Measurements from ENCODE around the gene C5orf46. TPM values are rescaled to one million over a fixed set of nuclear protein-coding genes. Genes with fewer than 3 reads are reported as not detected.

C5orf46 gene
- total and polyA plus RNA-seq, 9 donors, result not detected

DNA sequence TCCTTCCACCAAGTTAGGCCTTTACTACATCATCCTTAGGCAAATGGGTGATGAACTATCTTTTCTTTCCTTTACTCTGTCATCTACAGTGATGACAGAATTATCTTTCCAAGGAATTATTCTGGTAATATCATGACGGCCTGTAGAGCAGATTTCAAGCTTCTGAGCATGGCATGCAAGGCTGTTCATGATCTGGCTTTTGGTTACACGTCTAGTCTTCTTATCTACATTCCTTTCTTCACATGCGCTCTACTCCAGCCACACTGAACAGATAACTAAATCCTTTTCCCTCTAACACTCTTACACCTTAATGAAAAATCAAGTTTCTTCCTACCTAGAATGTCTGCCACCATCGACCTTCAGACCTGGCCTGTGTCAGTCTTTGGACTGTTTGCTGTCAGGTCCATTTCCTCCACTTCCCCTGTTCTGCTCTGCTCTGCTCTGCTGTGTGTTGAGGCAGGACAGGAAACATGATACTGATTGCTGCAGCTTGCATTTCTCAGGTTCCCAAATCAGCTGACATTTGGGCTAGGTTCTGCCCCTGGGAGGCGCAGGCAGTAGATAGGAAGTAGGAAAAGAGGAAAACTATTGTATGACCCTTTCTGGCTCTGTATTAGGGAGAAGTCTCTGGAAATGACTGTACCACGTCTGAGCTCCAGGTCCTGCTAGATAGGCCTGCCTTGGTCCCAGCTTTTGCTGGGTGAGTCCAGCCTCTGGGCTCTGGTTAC is 23.6 kb downstream of the C5orf46 start:
- no peaks in the 10 kb centered on the region for H3K27me3 ChIP-seq
- intact Hi-C loops (cut with DNase I), result no loop called here
- no peak overlapping the region for H3K4me3 ChIP-seq
- no peak overlapping the region for H3K27ac ChIP-seq
- no peaks in the 10 kb centered on the region for H3K9me3 ChIP-seq
- TF ChIP-seq EP300 (IDR thresholded peaks at IDR 0.05), result no peak
- TF ChIP-seq POLR2A (IDR thresholded peaks at IDR 0.05), result no peak
- no peak for TF ChIP-seq CTCF (IDR thresholded peaks at IDR 0.05)
- H3K36me3 ChIP-seq, result no peaks in the 10 kb centered on the region
- no peaks in the 10 kb centered on the region for H3K4me1 ChIP-seq (ENCODE audit: insufficient read depth)
- no peak for DNase-seq
- WGBS, 3 donors, result 36 to 50% (median 38%) methylated on average over 6 of the region's 6 CpGs

DNA sequence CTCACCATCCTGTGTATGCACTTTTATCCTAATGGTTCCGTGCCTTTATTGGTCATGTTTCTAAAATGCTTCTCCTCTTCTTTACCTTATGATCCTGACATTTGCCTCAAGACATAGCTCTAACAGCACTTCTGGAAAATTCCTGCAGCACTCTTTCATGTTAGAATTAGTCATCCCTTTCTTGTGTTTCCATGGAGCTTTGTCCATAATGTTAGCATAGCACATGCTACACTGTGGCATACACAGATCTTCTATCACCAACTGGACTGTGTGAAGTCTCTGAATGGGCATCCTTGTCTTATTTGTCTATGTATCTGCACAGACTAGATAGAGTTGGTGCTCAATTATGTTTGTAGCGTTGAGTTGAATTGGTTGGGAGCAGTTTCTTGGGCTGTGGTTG is 25.9 kb downstream of the C5orf46 start:
- no peak overlapping the region for H3K4me3 ChIP-seq
- no peak for DNase-seq
- H3K36me3 ChIP-seq, result no peaks in the 10 kb centered on the region
- TF ChIP-seq EP300 (IDR thresholded peaks at IDR 0.05) (no peak), CTCF (IDR thresholded peaks at IDR 0.05) (no peak), POLR2A (IDR thresholded peaks at IDR 0.05) (no peak)
- H3K9me3 ChIP-seq, result no peaks in the 10 kb centered on the region
- WGBS, 3 donors, result 87 to 90% (median 90%) methylated on average over 2 of the region's 2 CpGs
- no peaks in the 10 kb centered on the region for H3K27me3 ChIP-seq
- intact Hi-C loops (cut with DNase I), result no loop called here
- H3K27ac ChIP-seq, result no peak overlapping the region
- H3K4me1 ChIP-seq (ENCODE audit: insufficient read depth), result no peaks in the 10 kb centered on the region

DNA sequence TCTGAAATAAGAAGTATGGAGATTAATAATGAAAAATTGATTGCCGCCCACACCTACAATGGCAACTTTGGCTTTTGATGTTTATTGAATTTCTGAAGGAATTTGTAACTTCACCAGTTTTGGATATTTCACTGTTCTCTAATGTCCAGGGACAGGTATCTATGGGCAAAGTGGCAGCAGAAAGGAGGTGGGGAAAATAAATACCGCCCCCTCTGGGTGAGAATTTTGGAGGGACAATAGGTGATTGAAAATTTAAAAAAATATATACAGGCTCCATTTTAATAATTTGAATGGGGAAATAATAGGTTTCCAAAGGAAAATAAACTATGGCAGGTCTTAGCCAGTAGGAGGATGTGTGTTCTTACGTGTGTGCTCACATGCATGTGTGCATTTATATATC is 26.6 kb downstream of the C5orf46 start:
- no peak for DNase-seq
- H3K36me3 ChIP-seq, result no peaks in the 10 kb centered on the region
- TF ChIP-seq EP300 (IDR thresholded peaks at IDR 0.05) (no peak), CTCF (IDR thresholded peaks at IDR 0.05) (no peak), POLR2A (IDR thresholded peaks at IDR 0.05) (no peak)
- H3K4me3 ChIP-seq, result no peak overlapping the region
- no peaks in the 10 kb centered on the region for H3K4me1 ChIP-seq (ENCODE audit: insufficient read depth)
- 87 to 95% (median 91%) methylated on average over 3 of the region's 3 CpGs for WGBS, 3 donors
- intact Hi-C loops (cut with DNase I), result no loop called here
- no peak overlapping the region for H3K27ac ChIP-seq
- no peaks in the 10 kb centered on the region for H3K27me3 ChIP-seq
- no peaks in the 10 kb centered on the region for H3K9me3 ChIP-seq

DNA sequence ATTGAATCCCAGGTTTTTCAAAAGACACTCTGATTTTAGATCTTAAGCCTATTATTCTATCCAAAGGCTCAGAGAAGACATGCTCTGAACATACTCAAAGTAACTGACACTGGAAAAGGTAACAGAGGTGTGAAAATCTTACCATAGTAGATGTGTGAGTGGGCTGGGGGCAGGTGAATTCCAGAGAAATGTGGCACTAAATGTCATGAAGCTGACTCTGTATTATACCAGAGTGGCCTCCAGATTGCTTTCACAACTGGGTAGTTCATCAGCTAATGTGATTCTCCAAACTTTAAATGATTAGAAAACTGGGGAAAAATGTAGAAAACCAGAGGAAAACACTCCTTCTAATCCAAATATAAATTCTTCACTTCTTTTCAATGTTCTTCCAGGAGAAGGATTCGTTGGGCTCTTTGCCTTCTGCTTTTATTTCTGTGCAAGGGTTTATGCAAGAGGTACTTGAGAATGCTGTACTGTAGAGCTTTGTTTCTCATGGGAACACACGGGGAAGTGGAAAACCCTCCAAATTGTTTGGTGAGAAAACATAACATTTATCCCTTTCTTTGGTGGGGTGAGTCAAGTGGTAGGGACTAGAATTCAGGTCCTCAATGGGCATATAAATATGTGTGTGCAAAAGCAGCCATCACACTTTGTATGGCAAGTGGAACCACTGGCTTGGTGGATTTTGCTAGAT is 28.1 kb downstream of the C5orf46 start, which contains the start of gene SCGB3A2:
Gene SCGB3A2, plus strand, starts transcription at position 646 of the 694 bp plus-strand sequence. CDS start 93 bp downstream, outside the sequence.
- no peak within 1 kb of the TSS for H3K27ac ChIP-seq
- no peaks in the 10 kb centered on the region for H3K9me3 ChIP-seq
- H3K36me3 ChIP-seq, result no peaks in the 10 kb centered on the region
- no peak for DNase-seq
- intact Hi-C loops (cut with DNase I), result no loop called here
- no peak for TF ChIP-seq POLR2A (IDR thresholded peaks at IDR 0.05)
- no peak within 1 kb of the TSS for H3K4me3 ChIP-seq
- H3K4me1 ChIP-seq (ENCODE audit: insufficient read depth), result no peaks in the 10 kb centered on the region
- 52 to 64% (median 58%) methylated on average over 2 of the region's 2 CpGs for WGBS, 3 donors
- H3K27me3 ChIP-seq, result no peaks in the 10 kb centered on the region

GRCh38 chr5:147876626-147877025 is 29.7 kb downstream of the C5orf46 start:
- 67 to 92% (median 79%) methylated on average over 2 of the region's 2 CpGs for WGBS, 3 donors
- no peak overlapping the region for H3K4me3 ChIP-seq
- no peaks in the 10 kb centered on the region for H3K4me1 ChIP-seq (ENCODE audit: insufficient read depth)
- TF ChIP-seq EP300 (IDR thresholded peaks at IDR 0.05) (no peak), POLR2A (IDR thresholded peaks at IDR 0.05) (no peak)
- H3K36me3 ChIP-seq, result no peaks in the 10 kb centered on the region
- intact Hi-C loops (cut with DNase I), result no loop called here
- no peak overlapping the region for H3K27ac ChIP-seq
- DNase-seq, result no peak
- H3K9me3 ChIP-seq, result no peaks in the 10 kb centered on the region
- H3K27me3 ChIP-seq, result no peaks in the 10 kb centered on the region
